Stimulated activated naive CD8-positive, alpha-beta T cell treated with anti-CD3 and anti-CD28 coated beads, Interleukin-15, Interleukin-2, amounts not matched to agents 100 U/mL and 50 U/mL, for 24 hours (primary cell): ENCODE measurements around the gene BANP.
"Not testable (repeated sequence)": the region's sequence is repeated elsewhere in the genome, so short reads cannot be mapped to it uniquely, and the experiment has no call there.

Experiments used
- ATAC-seq: fragments of 150-1000 bp; cut with Tn5 transposase; one replicate; pipeline ENCODE4 v1.10.0; 2021
- DNase-seq: peaks from one replicate; pipeline ENCODE4 v3.0.0; 2021

BANP gene

DNA sequence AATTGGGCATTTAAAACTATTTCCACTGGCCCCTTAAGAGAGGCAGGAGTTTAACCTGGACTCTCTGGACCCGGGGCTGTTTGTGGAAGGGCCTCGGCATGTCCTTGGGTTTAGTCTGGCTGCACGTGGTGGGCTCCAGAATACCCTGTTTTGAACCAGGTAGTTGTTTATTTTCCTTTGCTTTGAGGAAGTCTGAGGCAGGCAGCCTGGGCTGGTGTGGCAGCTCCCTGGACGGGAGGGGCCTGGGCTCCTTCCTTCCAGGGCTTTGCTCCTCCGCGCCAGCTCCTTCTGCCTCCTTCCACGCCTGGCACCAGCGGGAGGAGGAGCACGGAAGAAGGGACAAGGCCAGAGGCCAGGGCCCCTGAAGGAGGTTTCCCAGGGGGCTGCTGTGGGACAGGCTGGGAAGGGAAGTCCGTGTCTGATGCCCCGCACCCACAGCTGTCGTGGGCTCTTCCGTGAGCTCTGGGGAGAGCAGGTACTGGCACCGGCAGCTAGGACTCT, 15.5 kb downstream of the BANP start:
- no peak for ATAC-seq
- DNase-seq: no peak

DNA sequence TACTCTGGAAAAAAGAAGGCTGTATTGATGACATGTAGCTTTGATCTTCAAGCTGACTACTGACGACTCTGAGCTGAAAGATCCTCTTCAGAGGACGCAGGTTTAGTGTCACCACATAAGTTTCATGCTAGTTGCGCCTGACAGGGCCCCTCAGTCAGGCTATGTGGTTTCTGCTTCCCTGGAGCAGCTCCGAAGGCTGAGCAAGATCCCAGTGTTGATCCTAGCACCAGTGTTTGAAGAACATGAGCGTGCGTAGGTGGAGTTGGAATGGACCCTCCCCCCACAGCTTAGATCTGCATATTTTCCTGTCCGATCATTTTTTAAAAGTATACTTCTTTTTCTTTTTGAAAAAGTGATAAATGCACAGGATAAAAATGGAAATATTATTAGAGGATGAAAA, 17.3 kb downstream of the BANP start:
- ATAC-seq: no peak
- no peak for DNase-seq

DNA sequence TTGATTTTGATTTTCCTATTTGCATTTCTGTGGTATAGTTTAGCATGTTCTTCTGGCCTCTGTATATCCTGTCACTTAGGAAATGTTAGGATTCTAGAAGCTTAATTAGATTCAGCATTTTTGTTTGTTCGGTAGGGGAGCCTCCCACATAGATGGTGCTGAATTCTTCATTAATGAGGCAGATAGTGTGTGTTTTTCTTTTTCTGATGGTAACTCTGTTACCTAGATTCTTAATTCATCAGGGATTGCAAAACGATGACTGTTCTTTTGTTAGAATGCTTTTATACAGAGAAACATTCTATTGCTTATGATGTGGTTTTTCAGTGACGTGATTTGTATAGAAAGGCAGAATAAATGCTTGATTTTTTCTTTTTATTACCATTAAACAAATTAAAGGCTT, 19.0 kb downstream of the BANP start:
- DNase-seq: no peak
- ATAC-seq: no peak

DNA sequence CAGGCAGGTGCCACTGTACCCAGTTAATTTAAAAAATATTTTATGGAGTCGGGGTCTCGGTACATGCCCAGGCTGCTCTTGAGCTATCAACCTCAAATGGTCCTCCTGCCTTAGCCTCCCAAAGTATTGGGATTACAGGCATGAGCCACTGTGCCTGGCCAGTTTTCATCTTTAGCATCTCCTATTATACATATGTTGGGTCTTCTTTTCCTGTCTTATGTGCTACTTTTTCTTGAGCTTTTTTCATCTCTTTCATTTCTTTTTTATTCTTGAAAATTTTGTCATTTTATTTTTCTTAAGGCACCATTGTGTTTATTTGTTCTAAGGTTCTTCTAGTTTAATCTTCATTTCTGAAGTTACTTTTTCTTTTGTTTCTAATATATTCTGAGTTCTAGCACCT, 20.7 kb downstream of the BANP start:
- DNase-seq (no peak), ATAC-seq (no peak)

DNA sequence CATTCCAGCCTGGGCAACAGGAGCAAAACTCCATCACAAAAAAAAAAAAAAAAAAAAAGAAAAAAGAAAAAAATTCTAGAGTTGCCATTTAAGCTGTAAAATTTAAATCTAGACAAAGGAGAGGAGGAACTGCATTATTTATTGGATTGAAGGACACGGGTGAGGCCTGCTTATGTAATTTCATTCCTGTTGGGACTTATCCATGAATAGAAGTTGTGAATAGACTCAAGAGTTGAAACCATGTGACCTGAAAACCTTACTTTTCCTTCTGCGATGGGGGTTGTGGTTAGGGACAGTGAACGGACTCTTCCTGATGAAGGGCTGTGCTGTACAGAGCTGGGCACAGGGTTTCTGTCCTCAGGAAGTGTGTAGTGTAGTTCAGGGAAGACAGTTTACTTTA, 22.5 kb downstream of the BANP start:
- DNase-seq (no peak), ATAC-seq (no peak)

DNA sequence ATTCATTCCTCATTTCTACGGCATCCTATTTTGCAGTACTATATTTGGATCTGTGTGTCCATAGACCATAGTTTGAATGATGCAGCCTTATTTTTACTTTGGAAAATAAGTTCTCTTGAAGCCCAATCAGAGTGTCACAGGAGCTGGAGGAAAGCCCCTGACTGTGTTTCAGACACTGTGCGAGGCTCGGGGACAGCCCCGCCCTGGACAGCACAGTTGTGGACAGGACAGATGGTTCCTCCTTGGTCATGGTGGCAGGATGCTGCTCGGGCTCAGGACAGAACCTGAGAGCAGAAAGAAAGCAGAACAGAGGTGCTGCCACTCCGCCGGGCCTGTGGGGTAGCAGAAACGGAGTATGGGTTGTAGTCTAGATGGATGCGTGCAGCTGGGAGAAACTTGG, 22.9 kb downstream of the BANP start:
- no peak for ATAC-seq
- DNase-seq: no peak

DNA sequence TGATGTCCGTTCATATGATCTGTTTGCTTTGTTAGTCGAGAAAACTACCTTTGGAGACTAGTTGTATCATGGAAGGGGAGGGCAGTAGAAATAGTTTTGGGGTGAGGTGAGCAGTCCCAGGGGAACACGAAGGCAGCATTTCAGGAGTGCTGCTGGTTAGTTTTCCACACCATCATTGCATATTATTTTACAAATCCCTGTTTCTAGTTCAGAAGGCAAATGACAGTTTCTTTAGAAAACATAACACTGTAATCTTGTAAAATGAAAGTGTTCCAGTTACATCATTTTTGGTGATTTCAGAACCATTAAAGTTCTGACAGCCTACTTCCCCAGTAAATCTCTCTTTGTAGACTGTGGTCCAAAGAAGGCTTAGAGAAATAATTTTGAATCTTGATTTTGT, 25.4 kb downstream of the BANP start:
- ATAC-seq: no peak
- no peak for DNase-seq

DNA sequence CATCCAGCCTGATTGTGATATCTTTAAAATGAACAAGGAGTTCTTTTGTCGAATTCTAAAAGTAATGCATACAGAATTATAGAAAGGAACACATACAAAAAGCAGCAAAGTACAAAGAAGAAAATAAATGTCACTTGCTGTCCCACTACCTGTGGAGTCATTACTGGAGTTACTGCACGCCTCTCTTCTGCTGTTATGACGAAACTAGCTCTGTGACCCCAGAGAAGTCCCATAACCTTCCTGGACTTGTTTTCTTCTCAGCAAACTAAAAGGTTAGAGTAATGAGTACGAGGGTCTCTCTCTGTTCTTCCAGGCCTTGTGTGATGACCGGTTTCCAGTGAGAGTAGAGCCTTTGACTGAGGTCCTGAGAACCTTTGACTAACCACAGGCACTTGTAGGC, 26.9 kb downstream of the BANP start:
- ATAC-seq (no peak), DNase-seq (no peak)

DNA sequence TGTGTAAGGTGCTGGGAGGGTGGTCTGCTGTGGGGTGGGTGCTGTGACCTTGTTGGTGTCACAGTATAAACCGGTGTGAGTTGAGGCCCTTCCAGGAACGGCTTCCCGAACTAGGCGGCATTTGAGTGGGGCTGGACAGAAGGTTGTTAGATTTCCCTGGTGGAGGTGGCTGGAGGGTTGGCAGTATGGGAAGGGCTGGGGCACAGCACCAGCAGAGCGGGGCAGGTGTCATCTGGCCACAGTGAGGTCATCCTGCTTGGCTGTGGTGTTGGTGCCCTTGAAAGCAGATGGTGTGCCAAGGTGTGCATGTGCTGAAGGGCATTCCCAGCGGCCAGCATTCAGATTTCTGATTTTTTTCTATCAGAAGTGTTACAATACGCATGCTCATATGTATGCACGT, 28.1 kb downstream of the BANP start:
- DNase-seq: no peak
- no peak for ATAC-seq

DNA sequence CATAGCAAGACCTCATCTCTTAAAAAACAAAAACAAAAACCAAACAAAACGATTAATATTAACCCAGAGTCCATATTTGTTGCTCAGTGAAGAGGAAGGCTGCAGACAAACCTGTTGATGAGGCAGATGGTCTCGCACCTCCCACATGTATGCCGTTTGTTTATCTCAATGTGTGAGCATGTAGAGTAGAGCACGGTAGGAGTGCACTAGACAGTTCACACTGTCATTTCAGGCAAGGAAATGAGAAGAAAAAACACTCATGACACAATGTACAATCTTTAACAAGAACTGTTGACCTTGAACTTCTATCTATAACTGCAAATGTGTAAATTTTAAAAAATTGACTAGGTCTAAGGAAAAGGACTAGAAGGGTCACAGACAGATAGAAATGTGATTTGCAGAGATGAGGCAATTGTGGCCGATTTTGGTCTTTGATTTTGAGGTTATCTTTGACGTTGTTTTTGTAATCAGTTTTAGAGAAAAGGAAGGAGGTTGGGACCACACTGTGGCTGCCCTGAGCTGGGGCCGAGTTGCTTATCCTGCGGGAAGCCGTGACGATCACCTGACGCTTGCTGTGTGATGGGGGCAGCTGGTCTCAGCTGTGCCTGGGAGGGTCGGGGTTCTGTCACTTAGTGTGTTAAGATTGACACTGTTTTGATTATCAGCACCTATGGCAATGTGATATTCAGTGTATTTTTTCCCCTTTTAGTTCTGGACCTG, 28.8 kb downstream of the BANP start:
- not testable (repeated sequence) for DNase-seq
- peak; percentile 28 for ATAC-seq

DNA sequence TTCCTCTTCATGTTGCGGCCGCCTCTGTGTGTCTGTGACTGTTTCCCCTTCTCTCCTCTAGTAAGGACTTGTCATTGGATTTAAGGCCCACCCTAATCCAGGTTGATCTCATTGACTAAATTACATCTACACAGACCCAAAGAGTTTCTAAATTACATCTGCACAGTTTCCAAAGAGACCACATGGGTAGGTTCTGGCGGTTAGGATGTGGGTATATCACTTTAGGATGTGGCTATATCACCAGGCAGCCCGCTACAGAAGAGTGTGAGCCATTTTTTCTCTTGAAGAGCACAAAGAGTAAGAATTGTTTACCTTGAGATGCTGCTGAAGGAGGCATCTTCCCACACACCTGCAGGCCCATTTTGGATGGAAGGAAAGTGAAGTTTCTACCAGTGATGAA, 30.1 kb downstream of the BANP start:
- ATAC-seq (peak; percentile 80), DNase-seq (peak; percentile 50)

DNA sequence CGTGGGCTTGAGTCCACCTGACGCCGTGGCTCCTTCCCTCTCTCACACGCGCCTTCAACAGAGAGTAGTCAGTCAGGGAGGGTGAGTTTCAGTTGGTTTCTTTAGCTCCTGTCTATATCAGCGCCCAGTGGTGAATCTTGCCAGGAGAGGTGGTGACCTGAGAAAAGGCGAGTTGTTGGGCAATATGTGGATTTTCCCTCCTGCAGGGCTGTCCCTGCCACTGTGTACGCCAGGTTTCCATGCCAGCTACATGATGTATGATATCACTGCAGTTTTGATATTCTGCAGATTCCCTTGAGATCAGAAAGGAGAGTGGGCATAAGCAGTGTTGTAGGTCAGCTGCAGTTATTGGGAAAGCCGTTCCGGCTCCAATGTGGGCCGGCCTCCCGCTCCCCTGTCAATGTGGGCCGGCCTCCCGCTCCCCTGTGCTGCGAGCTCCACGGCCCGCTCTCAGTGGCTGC, 31.4 kb downstream of the BANP start:
- no peak for DNase-seq
- no peak for ATAC-seq

DNA sequence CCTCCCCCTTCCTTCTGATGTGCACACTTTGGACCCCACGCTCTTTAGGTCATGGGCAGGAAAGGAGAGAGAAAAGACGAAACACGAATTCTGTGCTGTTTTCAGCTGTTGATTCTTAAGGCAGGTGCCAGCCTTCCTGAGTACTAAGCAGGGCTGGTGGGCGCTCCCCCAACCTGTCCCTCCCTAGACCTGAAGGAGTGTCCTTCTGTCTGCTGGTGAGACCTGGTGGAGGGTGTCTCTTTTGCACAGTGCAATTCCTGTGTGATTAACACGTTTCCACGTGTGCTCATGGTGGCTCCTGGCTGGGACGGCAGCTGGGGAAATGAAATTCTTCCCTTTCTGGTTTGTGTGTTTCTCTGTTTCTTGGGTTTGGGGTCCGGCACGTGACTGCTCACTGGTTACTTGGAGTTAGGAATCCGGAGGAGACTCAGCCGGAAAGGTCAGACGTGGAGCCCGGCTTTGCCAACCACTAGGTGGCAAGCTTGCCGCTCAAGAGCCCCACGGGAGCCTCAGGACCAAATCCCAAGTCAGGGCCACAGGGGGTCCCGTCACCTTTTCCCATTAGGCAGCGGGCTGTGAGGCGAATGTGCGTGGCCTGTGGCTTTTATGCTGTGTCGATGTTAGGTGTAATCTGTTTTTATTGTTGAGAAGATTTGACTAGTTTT, 32.0 kb downstream of the BANP start:
- not testable (repeated sequence) for ATAC-seq, DNase-seq

DNA sequence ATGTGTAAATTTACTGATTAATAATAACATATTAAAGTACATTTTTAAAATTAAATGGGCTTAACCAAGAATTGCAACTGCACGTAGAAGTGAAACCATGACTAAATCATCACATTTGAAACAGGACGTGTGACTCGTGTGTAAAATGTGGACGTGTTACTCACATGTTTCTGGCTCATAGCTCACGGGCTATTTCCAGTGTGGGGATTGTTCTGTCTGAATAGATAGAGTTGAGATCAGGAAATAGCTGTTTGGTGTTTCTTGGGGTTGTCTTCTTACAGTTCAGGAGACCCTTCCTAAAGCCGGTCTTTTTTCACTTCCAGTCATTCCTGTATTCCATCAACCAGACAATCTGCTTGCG, 32.5 kb downstream of the BANP start:
- ATAC-seq: peak; percentile 58
- DNase-seq: peak; percentile 36

DNA sequence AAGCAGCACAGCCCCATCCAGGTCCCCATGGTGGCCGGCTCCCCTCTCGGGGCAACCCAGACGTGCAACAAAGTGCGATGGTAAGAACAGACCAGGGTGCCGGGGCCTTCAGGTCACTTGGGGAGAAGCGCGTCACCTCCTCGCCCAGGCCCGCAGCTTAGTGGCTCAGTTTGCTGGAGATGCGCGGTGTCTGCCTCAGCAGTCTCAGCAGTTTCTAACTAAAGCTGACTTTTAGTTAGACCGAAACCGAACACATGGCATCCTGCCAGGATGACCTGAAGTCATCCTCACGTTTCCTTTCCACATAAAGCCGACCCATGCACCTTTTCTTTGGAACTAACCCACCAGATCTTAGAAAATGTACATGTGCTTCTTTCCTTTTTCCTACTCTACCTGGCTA, 32.9 kb downstream of the BANP start:
- DNase-seq, ATAC-seq: not testable (repeated sequence)

DNA sequence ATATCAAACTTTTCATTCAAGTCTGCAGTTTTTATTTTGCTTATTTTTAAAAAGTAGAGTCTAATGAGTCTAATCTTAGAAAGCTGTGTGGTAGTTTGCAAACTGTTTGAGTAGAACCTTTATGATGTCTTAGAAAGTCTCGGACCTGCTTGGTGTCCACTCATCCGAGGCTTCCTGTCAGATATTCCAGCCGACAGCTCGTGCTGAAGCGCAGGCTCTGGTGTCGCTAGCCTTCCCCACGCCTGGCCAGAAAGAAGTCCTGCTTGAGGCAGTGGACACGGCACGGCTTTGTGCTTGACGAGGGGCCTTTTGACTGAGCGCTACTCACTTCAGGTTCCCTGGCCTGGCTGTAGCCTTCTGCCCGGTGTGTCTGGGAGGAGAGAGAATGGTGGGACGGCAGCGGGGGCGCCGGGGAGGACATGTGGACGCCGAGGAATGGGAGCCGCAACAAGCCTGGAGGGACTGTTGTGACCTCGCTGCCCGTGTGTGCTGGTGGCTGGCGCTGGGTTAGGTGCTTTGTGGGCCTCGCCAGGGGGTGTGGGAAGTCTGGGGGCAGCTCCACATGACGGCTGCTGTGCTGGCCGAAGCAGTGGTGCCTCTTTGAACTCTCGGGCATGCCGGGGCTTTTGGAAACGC, 33.5 kb downstream of the BANP start:
- DNase-seq (no peak), ATAC-seq (no peak)

DNA sequence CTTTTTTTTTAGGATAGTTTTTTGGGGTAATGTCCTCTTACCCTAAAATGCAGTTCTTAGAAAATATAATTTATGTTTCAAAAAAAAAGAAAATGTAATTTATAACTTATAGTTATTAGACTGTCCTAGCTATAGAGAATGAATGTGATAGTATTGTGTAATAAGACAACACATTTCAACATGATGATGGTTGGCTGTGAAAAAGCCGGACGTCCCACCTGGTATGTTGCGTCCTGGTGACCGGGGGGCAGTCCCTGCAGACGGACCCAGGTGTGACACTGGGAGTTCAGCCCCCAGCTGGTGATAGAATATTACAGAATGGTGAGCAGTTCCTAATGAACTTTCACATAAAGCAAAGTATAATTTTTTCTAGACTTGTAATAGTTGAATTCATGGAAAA, 34.3 kb downstream of the BANP start:
- DNase-seq, ATAC-seq: not testable (repeated sequence)

DNA sequence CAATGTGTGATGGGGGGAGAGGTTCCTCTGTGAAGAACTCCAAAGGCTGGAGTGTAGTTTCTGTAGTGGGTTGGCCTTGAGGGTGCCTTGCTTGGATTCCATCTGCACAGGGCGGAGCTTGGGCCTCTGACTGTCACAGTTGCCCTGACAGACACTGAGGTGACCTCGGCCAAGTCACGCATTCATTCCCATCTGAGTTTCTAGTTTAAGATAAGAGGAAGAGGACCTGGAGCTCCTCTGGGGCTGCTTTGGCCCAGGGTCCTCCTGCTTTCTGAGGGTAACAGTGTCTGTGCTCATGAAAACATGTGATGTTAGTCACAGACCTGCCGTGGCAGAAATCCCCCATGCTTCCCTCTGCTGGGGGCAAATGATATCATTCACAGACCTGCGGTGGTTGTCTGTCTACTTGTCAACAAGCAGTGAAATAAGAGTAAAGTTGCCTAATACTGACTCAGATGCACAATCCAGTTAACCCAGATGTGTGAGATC, 35.2 kb downstream of the BANP start:
- ATAC-seq (peak; percentile 67), DNase-seq (peak; percentile 49)

DNA sequence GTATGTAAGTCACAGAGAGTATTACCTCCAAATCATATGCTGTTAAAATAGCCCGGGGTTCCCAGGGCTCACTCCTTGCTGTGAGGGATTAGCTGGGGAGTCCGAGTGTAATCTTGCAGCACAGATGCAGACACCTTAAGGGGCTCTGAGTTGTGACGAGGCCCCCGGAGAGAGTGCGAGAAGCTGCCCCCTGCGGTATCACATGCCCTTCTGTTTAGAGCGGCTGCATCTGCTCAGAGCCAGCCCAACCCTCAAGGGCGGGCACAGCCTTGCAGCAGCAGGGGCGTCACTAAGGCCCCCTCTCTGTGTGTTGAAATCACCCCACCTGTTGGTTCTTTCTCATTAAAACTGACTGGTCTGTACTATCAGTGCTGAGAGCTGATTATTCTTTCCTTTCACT, 37.4 kb downstream of the BANP start:
- not testable (repeated sequence) for ATAC-seq, DNase-seq

DNA sequence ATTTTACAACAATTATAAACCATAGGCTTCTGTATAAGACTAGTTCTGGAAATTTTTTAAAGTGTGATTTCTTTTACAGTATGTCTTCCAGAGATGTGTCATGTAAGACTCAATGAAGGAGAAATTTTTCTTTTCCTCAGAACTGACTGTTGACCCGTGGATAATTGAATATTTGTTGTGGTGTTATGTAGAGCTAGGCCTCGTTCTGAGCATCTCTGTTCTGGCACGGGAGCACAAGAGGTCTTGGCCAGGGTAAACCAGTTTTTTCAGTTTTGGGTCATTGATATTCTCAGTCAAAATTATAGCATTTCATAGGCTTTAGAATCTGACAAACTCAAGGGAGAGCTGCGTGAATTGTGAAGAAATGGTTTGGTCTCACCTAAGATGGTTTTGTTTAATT, 39.0 kb downstream of the BANP start:
- ATAC-seq, DNase-seq: not testable (repeated sequence)

DNA sequence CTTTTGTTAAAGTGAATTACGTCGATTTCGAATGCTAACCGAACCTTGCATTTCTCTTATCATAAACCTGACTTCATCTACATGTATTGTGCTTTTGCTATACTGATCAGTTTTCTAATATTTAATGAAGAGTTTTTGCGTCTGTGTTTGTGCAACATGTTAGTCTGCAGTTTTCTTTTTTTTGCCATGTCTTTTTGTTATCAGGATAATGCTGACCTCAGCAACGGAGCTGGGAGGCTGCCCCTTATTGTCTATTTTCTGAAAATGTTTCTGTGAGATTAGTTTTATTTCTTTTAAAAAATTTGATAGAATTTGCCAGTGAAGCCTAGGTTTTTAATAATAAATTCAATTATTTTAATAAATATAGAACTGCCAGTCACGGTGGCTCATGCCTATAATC, 40.9 kb downstream of the BANP start:
- ATAC-seq, DNase-seq: not testable (repeated sequence)

DNA sequence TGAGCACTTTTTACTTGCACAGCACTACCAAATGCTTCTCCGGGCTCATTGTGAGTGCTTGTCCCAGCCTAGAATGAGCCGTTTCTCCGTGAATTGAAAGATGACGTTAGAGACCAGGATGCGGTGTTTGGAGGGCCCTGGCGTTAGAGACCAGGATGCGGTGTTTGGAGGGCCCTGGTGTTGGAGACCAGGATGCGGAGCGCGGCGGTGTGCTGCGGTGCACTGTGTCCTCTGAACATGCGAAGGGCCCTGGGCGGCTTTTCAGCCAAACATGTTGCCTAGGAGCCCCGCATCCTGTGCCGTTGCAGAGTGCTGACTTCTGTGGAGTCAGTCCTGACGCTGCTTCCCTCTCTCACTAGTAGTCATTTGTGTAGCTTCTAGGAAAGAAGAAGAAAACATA, 42.7 kb downstream of the BANP start:
- ATAC-seq (no peak), DNase-seq (no peak)

DNA sequence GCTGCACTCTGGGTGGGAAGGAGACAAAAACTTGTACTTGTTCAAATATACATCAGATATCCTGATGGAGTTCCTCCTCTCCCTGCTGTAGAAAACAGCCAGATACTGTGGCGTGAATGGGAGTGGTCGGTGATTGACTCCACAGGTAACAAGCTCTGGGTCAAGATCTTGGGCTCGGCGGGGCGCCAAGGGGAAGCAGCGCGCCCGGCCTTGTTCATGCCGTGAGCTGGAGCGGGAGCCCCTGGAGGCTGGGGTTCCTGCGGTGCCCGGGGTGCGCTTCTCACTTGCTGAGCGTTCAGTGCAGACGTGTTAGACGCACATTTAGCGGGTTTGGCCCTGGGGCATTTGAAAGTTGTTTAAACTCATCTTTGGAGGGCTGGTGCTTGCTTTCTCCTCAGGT, 44.4 kb downstream of the BANP start:
- DNase-seq (no peak), ATAC-seq (no peak)
